ENCODE data around the gene SLC47A1.

Gene SLC47A1

DNA sequence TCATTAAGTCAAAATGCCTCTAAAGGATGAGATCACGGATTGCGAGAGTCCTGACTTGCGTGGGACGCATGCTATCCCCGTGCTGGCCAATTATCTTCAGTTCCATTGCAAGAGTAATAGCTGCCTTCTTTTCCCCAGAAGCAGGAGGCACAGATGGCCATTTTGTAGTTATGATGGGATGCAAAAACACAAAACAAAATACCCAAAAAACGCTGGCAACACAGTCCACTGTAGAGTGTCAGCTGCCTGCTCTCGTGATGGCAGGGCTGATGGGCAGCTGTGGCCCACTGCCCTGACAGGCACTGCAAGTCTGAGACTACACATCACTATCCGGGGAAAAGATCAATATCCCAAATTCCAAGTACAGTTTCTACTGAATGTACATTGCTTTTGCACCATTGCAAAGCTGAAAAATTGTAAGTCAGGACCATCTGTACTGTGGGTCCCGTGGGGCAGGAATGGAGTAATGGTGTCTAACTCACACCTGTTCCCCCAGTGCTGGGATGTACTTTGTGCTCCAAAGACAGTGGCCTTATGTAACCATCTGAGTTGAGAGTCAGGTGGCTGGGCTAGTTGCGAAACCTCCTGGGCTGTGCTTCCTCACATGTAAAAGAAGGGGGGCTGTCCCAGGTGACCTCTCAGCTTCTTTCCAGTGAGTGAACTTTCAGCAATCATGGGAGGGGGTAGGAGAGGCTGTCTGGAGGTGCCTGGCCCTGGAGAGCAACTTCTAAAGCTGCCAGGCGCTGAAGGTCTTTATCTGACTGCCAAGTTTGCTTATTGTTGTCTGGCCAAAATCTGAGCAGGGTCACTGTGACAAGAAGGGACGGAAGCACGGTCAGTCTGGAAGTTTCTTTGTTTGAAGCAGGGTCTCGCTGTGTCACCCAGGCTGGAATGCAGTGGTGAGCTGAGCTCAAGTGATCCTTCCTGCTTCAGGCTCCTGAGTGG, 4.7 kb downstream of the SLC47A1 start:
- DNase-seq (no peak), ATAC-seq (replicated peaks) (no peak)
- no peaks in the 10 kb centered on the region for H3K36me3 Mint-ChIP-seq
- peaks cover 28 to 50% of the 10 kb centered on the region in 2 donors for H3K27me3 Mint-ChIP-seq
- no peaks in the 10 kb centered on the region for H3K9me3 Mint-ChIP-seq
- H3K4me1 Mint-ChIP-seq: peaks cover 5 to 13% of the 10 kb centered on the region in 2 donors
- no peak overlapping the region for H3K4me3 Mint-ChIP-seq
- no peak overlapping the region for H3K27ac Mint-ChIP-seq

DNA sequence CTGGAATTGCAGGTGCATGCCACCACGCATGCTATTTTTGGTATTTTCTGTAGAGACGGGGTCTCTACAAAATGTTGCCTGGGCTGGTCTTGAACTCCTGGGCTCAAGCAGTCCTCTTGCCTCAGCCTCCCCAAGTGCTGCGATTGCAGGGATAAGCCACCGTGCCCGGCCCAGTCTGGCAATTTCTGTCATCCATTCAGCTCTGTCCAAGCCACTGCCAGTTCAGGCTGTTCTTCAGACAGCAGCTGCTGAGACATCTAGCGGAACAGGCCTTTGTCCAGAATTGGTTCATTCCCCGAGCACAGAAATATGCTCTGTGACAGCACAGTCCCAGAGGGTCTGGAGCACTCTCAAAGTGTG, 5.4 kb downstream of the SLC47A1 start:
- Mint-ChIP-seq H3K27ac (no peak overlapping the region), H3K27me3 (peaks cover 27 to 47% of the 10 kb centered on the region in 2 donors), H3K9me3 (no peaks in the 10 kb centered on the region), H3K4me3 (no peak overlapping the region), H3K36me3 (no peaks in the 10 kb centered on the region), H3K4me1 (peaks cover 5 to 9% of the 10 kb centered on the region in 2 donors)
- ATAC-seq (replicated peaks): no peak
- DNase-seq: no peak

DNA sequence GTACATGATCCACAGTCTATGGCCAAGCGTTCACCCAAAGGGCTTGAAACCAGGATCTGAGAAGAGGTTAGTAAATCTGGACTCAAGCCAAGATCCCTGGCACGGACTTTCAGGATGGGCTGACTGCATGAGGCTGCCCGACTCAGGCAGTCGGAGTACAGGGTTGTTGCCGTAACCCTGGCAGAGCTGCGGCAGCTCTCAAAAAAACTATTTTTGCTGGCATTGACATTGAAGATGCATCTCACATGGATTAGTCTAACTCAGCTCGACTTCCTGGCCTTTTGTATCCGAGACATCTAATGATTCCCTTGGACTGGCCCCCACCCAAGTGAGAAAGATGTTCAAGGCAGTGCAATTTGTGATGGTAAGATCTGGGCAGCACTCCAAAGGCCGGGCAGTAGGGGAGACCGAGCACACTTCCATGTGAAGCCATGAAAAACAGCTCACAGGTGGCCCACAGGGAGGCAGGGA, 6.2 kb downstream of the SLC47A1 start:
- Mint-ChIP-seq H3K27ac (no peak overlapping the region), H3K36me3 (no peaks in the 10 kb centered on the region), H3K9me3 (no peaks in the 10 kb centered on the region), H3K27me3 (peaks cover 21 to 38% of the 10 kb centered on the region in 2 donors), H3K4me3 (no peak overlapping the region), H3K4me1 (peaks cover 1 to 6% of the 10 kb centered on the region in 2 donors)
- DNase-seq: no peak
- ATAC-seq (replicated peaks): no peak

DNA sequence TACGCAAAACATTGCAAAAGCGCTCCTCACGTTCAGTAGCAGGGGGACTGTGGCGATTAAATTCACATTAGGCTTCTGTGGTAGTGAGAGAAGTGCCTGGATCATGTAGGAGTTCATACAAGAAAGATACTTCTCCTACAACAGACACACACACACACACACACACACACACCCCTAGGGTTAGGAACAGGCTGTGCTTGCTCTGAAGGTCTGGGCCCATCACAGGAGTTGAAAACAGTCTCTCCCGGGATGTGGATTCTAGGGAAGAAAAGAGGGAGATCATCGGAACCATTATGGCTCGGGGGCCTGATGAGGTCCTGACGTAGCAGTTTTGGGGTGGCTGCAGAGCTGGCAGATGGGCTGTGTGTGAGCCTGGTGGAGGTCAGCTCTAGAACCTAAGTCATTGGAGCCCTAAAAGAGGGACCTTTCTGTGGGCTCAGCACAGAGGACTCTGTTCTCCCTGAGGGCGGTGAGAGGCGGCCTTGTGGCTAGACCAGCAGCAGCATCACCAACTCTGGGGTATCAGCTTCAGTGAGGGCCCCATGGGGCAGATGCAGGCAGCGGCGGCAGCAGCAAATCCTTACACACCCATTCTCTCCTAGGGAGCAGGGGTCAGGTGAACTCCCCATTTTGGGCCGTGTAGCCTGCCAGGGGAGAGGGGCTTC, 7.2 kb downstream of the SLC47A1 start:
- no peak overlapping the region for H3K27ac Mint-ChIP-seq
- ATAC-seq (replicated peaks): no peak
- H3K9me3 Mint-ChIP-seq: no peaks in the 10 kb centered on the region
- no peak overlapping the region for H3K4me3 Mint-ChIP-seq
- no peaks in the 10 kb centered on the region for H3K36me3 Mint-ChIP-seq
- H3K27me3 Mint-ChIP-seq: peaks cover 20 to 31% of the 10 kb centered on the region in 2 donors
- DNase-seq: no peak
- H3K4me1 Mint-ChIP-seq: peaks cover 1 to 5% of the 10 kb centered on the region in 2 donors

DNA sequence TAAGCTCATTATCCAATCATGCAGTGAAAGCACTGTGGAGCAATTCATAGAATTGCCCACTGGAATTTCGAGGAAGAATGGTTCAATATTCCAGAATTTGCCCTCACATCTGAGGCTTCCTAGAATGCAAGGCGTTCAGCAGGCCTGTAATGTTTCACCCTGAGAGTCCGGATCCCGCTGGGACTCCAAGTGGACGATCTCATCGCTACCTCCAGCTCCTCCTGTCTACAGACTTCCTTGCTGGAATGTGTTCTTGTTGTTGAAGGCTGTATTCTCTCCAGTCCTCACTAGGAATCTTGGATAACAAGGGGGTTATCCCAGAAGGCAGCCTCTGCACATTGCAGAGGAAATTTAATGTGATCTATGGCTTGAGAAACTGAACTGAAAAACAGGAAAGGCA, 7.8 kb downstream of the SLC47A1 start:
- Mint-ChIP-seq H3K4me1 (peaks cover 3 to 8% of the 10 kb centered on the region in 2 donors), H3K4me3 (no peak overlapping the region), H3K36me3 (no peaks in the 10 kb centered on the region), H3K9me3 (no peaks in the 10 kb centered on the region), H3K27me3 (peaks cover 19 to 30% of the 10 kb centered on the region in 2 donors), H3K27ac (no peak overlapping the region)
- DNase-seq (no peak), ATAC-seq (replicated peaks) (no peak)

DNA sequence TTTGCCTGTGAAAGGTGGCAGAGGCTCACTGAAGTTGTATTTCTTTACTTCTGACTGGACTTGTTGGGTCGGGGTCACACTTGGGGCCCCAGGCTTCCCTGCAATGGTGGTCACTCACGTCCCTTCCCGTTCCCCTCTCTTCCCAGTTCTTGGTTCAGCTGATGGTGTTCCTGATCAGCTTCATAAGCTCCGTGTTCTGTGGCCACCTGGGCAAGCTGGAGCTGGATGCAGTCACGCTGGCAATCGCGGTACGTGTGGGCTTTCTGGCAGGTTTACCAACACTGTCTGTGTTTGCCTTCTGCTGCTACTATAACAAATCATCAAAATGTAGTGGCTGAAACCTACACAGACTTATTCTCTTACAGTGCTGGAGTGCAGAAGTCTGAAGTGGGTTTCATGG, 8.6 kb downstream of the SLC47A1 start:
- H3K27me3 Mint-ChIP-seq: peaks cover 11 to 22% of the 10 kb centered on the region in 2 donors
- no peaks in the 10 kb centered on the region for H3K9me3 Mint-ChIP-seq
- DNase-seq: no peak
- H3K4me3 Mint-ChIP-seq: no peak overlapping the region
- H3K4me1 Mint-ChIP-seq: peaks cover 6 to 15% of the 10 kb centered on the region in 2 donors
- no peak for ATAC-seq (replicated peaks)
- no peak overlapping the region for H3K27ac Mint-ChIP-seq
- no peaks in the 10 kb centered on the region for H3K36me3 Mint-ChIP-seq

DNA sequence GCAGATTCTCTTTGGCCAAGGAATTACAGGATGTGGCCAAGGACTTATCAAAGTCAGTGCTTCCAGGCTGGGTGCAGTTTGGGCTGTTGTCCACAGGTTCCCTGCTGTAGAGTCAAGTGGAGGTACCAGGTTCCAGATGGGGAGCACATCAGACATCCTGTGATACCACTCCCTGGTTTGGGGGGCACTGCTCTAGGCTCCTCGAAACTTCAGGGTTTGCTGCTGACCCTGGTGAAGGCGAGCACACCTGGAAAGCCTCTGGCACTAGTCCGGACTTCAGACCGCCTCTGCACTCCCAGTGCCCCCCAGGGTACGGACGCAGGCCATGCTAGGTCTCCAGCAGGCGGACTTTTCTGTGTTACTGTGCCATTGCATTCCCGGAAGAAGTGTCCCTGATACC, 10.7 kb downstream of the SLC47A1 start:
- no peak overlapping the region for H3K27ac Mint-ChIP-seq
- DNase-seq (no peak), ATAC-seq (replicated peaks) (no peak)
- H3K4me3 Mint-ChIP-seq: no peak overlapping the region
- H3K27me3 Mint-ChIP-seq: peaks cover 0 to 10% of the 10 kb centered on the region in 2 donors
- H3K4me1 Mint-ChIP-seq: peaks cover 6 to 15% of the 10 kb centered on the region in 2 donors
- no peaks in the 10 kb centered on the region for H3K36me3 Mint-ChIP-seq
- H3K9me3 Mint-ChIP-seq: no peaks in the 10 kb centered on the region

DNA sequence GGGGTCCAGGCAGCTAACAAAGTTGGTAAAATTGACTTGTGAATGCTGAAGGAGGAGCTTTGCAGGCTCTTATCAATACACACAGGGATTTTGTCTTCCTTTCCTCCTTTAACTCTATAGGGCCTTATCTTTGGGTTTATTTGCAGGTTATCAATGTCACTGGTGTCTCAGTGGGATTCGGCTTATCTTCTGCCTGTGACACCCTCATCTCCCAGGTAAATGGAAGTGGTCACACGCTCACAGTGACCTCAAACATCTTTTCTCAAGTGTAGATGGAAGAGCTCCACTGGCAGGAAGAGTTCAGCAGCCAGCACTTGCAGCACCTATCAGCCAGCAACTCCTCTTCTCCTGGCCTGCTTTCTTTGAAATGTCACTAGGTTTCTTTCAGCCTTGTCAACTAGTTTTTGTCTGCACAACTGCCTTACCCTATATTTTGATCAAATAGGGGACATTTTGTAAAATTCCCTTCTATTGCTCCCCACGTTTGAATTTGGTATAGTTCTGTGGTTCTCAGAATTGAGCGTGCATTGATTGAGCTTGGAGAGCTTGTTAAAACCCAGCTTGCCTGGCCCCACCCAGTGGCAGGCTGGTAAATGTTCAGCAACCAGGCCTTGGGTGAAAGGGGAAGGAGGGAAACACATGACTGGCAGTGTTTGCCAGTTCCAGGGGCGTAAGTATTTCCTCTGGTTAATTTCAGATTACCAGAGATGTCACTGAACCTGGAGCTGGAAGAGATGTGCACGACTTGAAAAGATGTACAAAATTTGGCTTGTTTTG, 12.8 kb downstream of the SLC47A1 start:
- Mint-ChIP-seq H3K9me3 (no peaks in the 10 kb centered on the region), H3K27ac (no peak overlapping the region), H3K27me3 (peaks cover 0 to 4% of the 10 kb centered on the region in 2 donors), H3K4me3 (no peak overlapping the region), H3K4me1 (peaks cover 6 to 15% of the 10 kb centered on the region in 2 donors), H3K36me3 (no peaks in the 10 kb centered on the region)
- peak; percentile 77 to 80 for ATAC-seq (replicated peaks)
- DNase-seq: no peak

DNA sequence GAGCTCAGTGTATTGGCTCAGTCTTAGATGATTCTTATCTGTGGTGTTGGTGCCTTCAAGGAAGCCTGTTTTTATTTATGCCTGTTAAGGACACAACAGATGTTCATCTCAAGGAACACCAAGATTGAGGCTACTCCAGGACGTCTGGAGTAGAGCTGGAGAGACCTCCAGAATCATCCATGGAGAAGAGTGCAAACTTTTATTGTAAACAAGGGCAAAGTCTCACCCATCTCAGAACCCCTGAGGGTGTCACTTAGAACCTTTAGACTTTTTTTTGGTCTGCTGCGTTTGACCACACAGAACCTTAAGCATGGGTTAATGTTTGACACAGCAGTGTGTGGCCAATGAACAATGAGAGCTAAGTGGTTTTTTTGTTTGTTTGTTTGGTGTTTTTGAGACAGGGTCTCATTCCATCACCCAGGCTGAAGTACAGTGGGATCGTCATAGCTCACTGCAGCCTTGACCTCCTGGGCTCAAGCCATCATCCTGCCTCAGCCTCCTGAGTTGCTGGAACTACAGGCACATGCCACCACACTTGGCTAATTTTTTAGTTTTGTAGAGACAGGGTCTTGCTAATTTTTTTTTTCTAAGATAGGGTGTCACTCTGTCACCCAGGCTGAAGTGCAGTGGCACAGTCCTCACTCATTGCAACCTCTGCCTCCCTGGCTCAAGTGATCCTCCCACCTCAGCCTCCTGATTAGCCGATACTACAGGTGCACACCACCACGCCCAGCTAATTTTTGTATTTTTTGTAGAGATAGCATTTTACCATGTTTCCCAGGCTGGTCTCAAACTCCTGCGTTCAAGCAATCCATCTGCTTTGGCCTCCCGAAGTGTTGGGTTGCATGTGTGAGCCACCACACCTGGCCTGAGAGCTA, 16.3 kb downstream of the SLC47A1 start:
- no peak overlapping the region for H3K4me3 Mint-ChIP-seq
- no peak for DNase-seq
- no peaks in the 10 kb centered on the region for H3K36me3 Mint-ChIP-seq
- no peak for ATAC-seq (replicated peaks)
- H3K9me3 Mint-ChIP-seq: no peaks in the 10 kb centered on the region
- no peak overlapping the region for H3K27ac Mint-ChIP-seq
- peaks cover 12 to 22% of the 10 kb centered on the region in 2 donors for H3K27me3 Mint-ChIP-seq
- peaks cover 5 to 10% of the 10 kb centered on the region in 2 donors for H3K4me1 Mint-ChIP-seq

DNA sequence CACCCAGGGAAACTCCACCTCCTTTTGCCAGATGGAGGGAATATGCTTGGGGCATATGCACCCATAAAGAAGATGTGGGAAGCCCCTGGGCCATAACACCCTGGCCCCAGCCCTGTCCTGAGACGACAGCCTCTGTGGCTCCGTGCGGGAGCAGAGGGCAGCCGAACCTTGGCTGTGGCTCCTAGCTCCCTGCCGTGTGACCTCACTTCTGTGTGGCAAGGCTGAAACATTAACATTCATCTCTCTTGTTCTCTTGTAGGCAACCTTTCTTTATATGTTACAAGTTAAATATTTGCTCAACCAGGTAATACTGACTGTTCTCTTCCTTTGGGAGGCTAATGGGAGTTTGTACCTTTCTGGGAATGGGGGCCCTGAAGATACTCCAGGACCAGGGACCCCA, 17.5 kb downstream of the SLC47A1 start:
- H3K27me3 Mint-ChIP-seq: peaks cover 21 to 31% of the 10 kb centered on the region in 2 donors
- H3K4me1 Mint-ChIP-seq: peaks cover 5 to 10% of the 10 kb centered on the region in 2 donors
- no peak overlapping the region for H3K4me3 Mint-ChIP-seq
- no peaks in the 10 kb centered on the region for H3K9me3 Mint-ChIP-seq
- H3K36me3 Mint-ChIP-seq: no peaks in the 10 kb centered on the region
- ATAC-seq (replicated peaks) (no peak), DNase-seq (no peak)
- no peak overlapping the region for H3K27ac Mint-ChIP-seq

DNA sequence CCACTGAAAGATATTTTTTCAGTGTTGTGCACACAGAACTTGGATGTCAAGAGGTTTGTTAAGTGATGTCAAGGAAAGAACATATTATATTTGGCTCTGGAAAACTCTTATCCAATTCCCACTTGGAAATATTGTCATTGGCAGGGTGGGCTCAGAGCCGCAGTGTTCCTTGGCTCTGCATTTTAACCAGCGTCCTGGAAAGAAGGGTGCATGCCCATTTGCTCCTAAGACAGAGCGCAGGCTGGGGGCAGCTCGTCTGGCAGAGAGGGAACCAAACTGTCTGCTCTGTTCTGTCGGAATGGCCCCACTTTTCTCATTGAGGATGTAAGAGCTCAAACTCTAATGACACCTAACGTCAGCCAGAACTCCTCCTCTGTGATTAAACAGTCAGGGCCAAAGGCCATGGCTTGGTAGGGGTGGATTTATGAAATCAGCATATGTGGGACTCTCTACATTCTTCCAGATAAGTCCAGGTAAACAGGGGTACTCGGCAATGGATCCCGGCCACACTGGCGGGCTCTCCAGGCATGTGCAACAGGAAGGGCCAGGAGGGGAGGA, 18.0 kb downstream of the SLC47A1 start:
- Mint-ChIP-seq H3K36me3 (no peaks in the 10 kb centered on the region), H3K4me1 (peaks cover under 1 to 4% of the 10 kb centered on the region in 2 donors), H3K27ac (no peak overlapping the region), H3K4me3 (no peak overlapping the region), H3K27me3 (peaks cover 21 to 34% of the 10 kb centered on the region in 2 donors), H3K9me3 (no peaks in the 10 kb centered on the region)
- no peak for DNase-seq
- no peak for ATAC-seq (replicated peaks)

DNA sequence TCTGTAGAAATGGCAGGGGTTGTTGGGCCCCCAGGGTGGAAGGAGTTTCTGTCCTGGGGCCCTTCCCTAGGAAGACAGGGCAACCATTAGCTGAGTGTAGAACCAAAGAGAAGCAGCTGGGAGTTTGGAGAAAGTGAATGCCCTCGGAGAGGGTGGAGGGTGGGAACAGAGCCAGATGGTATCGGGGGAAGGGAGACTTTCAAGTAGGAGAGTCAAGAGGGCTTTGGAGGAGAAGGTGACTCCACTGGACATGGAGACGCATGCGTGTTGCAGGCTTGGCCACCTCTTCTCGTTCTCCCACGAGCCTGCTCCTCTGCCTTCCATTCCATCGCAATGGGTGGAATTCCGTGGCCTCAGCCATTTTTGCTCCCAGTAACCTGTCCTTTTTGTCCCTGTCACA, 19.4 kb downstream of the SLC47A1 start:
- peaks cover under 1 to 3% of the 10 kb centered on the region in 2 donors for H3K9me3 Mint-ChIP-seq
- H3K36me3 Mint-ChIP-seq: no peaks in the 10 kb centered on the region
- H3K27me3 Mint-ChIP-seq: peaks cover 24 to 43% of the 10 kb centered on the region in 2 donors
- DNase-seq (no peak), ATAC-seq (replicated peaks) (no peak)
- no peak overlapping the region for H3K4me3 Mint-ChIP-seq
- no peak overlapping the region for H3K27ac Mint-ChIP-seq
- no peaks in the 10 kb centered on the region for H3K4me1 Mint-ChIP-seq

DNA sequence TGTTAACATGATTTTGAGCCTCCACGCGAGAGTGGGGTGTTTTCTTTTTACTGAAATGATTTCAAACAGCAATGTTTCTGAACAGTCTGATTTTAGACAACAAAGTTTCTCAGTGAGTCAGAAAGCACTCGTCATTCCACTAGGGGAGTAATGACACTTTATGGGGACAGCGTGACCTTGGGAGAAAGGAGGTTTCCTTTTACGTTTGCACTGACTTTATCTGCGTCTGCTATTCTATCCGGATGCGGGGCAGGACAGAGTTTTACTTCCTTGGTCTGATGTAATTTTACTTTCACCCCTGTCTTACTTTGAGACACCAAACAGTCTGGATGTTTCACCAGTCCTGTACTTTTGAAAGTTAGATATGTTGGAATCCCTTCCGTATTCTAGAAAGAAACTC, 20.7 kb downstream of the SLC47A1 start:
- no peak for ATAC-seq (replicated peaks)
- Mint-ChIP-seq H3K9me3 (peaks cover 3 to 5% of the 10 kb centered on the region in 2 donors), H3K4me1 (no peaks in the 10 kb centered on the region), H3K4me3 (no peak overlapping the region), H3K27ac (no peak overlapping the region), H3K36me3 (no peaks in the 10 kb centered on the region), H3K27me3 (peaks cover 26 to 46% of the 10 kb centered on the region in 2 donors)
- no peak for DNase-seq

Measured in stimulated activated naive B cell treated with anti-CD40 and anti-IgM and Interleukin-4, amounts not matched to agents 10 μg/mL and 1 μg/mL and 100 μg/mL, for 72 hours (primary cell).